Colonic mucosa (tissue), 4 donors: Measurements from ENCODE around the gene HMG20A. TPM values are rescaled to one million over a fixed set of nuclear protein-coding genes. Genes with fewer than 3 reads are reported as not detected.

Experiments
- DNase-seq: peaks from one replicate; pipeline ENCODE4 v3.0.0-alpha.2; 2020
- H3K27ac ChIP-seq: fragments of 200-600 bp; one replicate; pipeline ENCODE4 v1.8.0; 2021
- H3K27me3 ChIP-seq: fragments of 200-600 bp; one replicate; pipeline ENCODE4 v1.8.0; 2021
- H3K36me3 ChIP-seq: fragments of 200-600 bp; one replicate; pipeline ENCODE4 v1.8.0; 2021
- H3K4me1 ChIP-seq: fragments of 200-600 bp; one replicate; pipeline ENCODE4 v1.8.0; 2021; ENCODE audit warnings: mild to moderate bottlenecking
- H3K4me3 ChIP-seq: fragments of 200-600 bp; one replicate; pipeline ENCODE4 v1.8.0; 2021
- H3K9ac ChIP-seq, 2 donors: one replicate each; pipeline ENCODE4 v1.7.0; 2013; ENCODE audit warnings: control low read depth in 2 of 2, low read depth in 2 of 2, low read length in 2 of 2
- H3K9me3 ChIP-seq: fragments of 200-600 bp; one replicate; pipeline ENCODE4 v1.8.0; 2021
- CTCF ChIP-seq: fragments of 200-600 bp; IDR thresholded peaks from one replicate; pipeline ENCODE4 v1.8.0; 2022; ENCODE audit warnings: antibody characterized with exemption, mild to moderate bottlenecking
- intact Hi-C: fragments of 100-400 bp; cut with DNase I; formaldehyde crosslinking; loops from one replicate; pipeline ENCODE4 v1.14.1; 2022
- total RNA-seq, 2 donors: library from RNA; stranded (reverse); fragmentation: NEBNext Ultra II Directional in 1 of 2; extraction: Animal tissue kit (Norgen Biotek cat#: 25700) in 1 of 2; gene quantifications; one replicate each; pipeline ENCODE4 v1.2.1, GENCODE V29; 2021
- donor health status: healthy.
- donor health status: DM: no; HTN: no; CAD: no.
- donor health status: DM: no; HTN: no; CAD: no.

HMG20A gene
- total RNA-seq, 2 donors from 2014 or later, result 32.9 to 37.1 TPM

- Histone ChIP-seq H3K4me1 (no peaks in the 10 kb centered on the region), H3K9ac (no peak overlapping the region), H3K4me3 (no peak overlapping the region), H3K36me3 (no peaks in the 10 kb centered on the region), H3K9me3 (no peaks in the 10 kb centered on the region), H3K27ac (no peak overlapping the region), H3K27me3 (no peaks in the 10 kb centered on the region)
- TF ChIP-seq CTCF, result no peak
- DNase-seq, result no peak
- intact Hi-C loops, result no loop called here
Observed at GRCh38 chr15:77521206-77521605, 100.5 kb downstream of the HMG20A start.

- H3K36me3 ChIP-seq, result no peaks in the 10 kb centered on the region
- TF ChIP-seq CTCF, result no peak
- intact Hi-C loops, result no loop called here
- H3K9ac ChIP-seq, result no peak overlapping the region
- H3K4me3 ChIP-seq, result no peak overlapping the region
- no peak overlapping the region for H3K27ac ChIP-seq
- H3K9me3 ChIP-seq, result no peaks in the 10 kb centered on the region
- no peaks in the 10 kb centered on the region for H3K4me1 ChIP-seq
- no peaks in the 10 kb centered on the region for H3K27me3 ChIP-seq
- no peak for DNase-seq
Observed at GRCh38 chr15:77525400-77525811, 104.7 kb downstream of the HMG20A start.

- Histone ChIP-seq H3K36me3 (no peaks in the 10 kb centered on the region), H3K4me3 (no peak overlapping the region), H3K27me3 (no peaks in the 10 kb centered on the region), H3K4me1 (no peaks in the 10 kb centered on the region), H3K9ac (no peak overlapping the region), H3K27ac (no peak overlapping the region), H3K9me3 (no peaks in the 10 kb centered on the region)
- intact Hi-C loops, result no loop called here
- TF ChIP-seq CTCF, result no peak
- DNase-seq, result no peak
Observed at GRCh38 chr15:77525907-77526594, 105.4 kb downstream of the HMG20A start.

- intact Hi-C loops, result no loop called here
- Histone ChIP-seq H3K4me1 (no peaks in the 10 kb centered on the region), H3K4me3 (no peak overlapping the region), H3K27me3 (no peaks in the 10 kb centered on the region), H3K9ac (no peak overlapping the region), H3K36me3 (no peaks in the 10 kb centered on the region), H3K9me3 (no peaks in the 10 kb centered on the region), H3K27ac (no peak overlapping the region)
- TF ChIP-seq CTCF, result no peak
- no peak for DNase-seq
Observed at GRCh38 chr15:77526595-77527163, 106.0 kb downstream of the HMG20A start.

GRCh38 chr15:77527164-77527778 lies 106.6 kb downstream of the HMG20A start:
- Histone ChIP-seq H3K9ac (no peak overlapping the region), H3K27me3 (no peaks in the 10 kb centered on the region), H3K4me1 (no peaks in the 10 kb centered on the region), H3K36me3 (no peaks in the 10 kb centered on the region), H3K27ac (no peak overlapping the region), H3K4me3 (no peak overlapping the region), H3K9me3 (no peaks in the 10 kb centered on the region)
- intact Hi-C loops, result no loop called here
- DNase-seq, result no peak
- TF ChIP-seq CTCF, result no peak
